ENCODE results near the gene TSPAN9.

DNA sequence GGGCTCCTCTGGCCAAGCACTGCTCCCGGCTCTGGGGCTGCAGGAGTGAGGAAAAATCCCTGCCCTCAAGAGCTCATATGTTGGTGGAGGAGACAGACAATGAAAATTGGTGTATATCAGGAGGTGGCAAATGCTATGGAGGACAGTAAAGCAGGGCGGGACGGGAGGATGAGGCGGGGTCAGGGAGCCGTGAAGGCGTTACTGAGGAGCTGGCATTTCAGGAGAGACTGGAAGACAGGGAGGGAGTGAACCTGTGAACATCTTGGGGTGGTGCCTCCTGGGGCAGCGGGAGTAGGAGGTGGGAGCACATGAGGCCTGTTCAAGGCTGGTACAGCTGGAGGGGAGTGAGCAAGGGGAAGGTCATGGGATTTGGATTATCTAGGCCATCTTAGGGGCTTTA, 26.6 kb downstream of the TSPAN9 start:
- TF ChIP-seq, protein P1, sequence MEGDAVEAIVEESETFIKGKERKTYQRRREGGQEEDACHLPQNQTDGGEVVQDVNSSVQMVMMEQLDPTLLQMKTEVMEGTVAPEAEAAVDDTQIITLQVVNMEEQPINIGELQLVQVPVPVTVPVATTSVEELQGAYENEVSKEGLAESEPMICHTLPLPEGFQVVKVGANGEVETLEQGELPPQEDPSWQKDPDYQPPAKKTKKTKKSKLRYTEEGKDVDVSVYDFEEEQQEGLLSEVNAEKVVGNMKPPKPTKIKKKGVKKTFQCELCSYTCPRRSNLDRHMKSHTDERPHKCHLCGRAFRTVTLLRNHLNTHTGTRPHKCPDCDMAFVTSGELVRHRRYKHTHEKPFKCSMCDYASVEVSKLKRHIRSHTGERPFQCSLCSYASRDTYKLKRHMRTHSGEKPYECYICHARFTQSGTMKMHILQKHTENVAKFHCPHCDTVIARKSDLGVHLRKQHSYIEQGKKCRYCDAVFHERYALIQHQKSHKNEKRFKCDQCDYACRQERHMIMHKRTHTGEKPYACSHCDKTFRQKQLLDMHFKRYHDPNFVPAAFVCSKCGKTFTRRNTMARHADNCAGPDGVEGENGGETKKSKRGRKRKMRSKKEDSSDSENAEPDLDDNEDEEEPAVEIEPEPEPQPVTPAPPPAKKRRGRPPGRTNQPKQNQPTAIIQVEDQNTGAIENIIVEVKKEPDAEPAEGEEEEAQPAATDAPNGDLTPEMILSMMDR (IDR thresholded peaks at IDR 0.05) = no peak
- TF ChIP-seq POLR2AphosphoS5 (IDR thresholded peaks at IDR 0.05) = no peak
